Measurements from ENCODE around the gene FBXL4. TPM values are rescaled to one million over a fixed set of nuclear protein-coding genes. Genes with fewer than 3 reads are reported as not detected.

FBXL4 gene
- total and polyA plus RNA-seq, 3 experiments from 2014 or later = 9.6 to 12.7 (median 12.4) TPM

GRCh38 chr6:98830146-98830545 lies 117.6 kb downstream of the FBXL4 start:
- Histone ChIP-seq H3K27me3 (ENCODE audit: insufficient read depth, low read length, poor library complexity, severe bottlenecking) (peaks cover 46% of the 10 kb centered on the region), H3K36me3 (ENCODE audit: insufficient read depth, low read length) (no peaks in the 10 kb centered on the region)

DNA sequence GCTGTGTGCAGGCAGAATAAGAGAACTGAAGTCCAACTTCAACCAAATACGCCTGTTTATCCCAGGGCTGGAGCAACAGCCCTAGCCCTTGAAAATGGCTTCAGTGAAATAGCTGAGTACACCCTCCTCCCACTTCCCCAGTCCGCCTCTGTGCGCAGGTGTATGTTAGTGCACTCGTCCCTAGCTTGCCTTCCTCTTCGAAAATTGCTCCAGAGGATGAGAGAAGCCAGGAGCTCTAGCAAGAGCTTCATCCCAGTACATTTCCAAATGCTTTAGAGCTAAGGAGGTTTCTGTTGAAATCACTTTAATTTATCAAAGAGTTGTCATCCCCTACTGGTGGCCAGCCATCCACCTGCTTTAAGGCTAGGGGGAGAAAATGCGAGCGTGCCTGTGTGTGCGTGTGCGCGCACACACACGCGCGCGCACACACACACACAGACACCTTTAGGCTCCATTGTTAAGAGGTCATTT lies 118.8 kb downstream of the FBXL4 start:
- H3K36me3 ChIP-seq (ENCODE audit: insufficient read depth, low read length) = no peaks in the 10 kb centered on the region
- no peak for DNase-seq
- CTCF ChIA-PET = interaction anchor here (1.3 kb wide), 1 partner anchor 17 kb away, joined by 3 read pairs; no protein-coding TSS in a partner anchor
- peaks cover 0 to 2% (median 0%) of the 10 kb centered on the region in 3 donors for H3K36me3 Mint-ChIP-seq
- POLR2A ChIA-PET = no interaction called here
- H3K4me3 Mint-ChIP-seq = peak overlapping the region in 2 of 7 donors; percentile 10 to 19
- peaks cover 44 to 63% (median 62%) of the 10 kb centered on the region in 3 donors for H3K4me1 Mint-ChIP-seq
- H3K4me1 ChIP-seq (ENCODE audit: insufficient read depth, low read length) = peaks cover 30% of the 10 kb centered on the region
- no peak overlapping the region for H3K4me3 ChIP-seq (ENCODE audit: low read length)
- peaks cover 56% of the 10 kb centered on the region for H3K27me3 ChIP-seq (ENCODE audit: insufficient read depth, low read length, poor library complexity, severe bottlenecking)
- H3K27ac ChIP-seq (ENCODE audit: low read depth, low read length) = no peak overlapping the region
- H3K9me3 Mint-ChIP-seq = peaks cover 0 to 17% (median 4%) of the 10 kb centered on the region in 5 donors
- H3K27me3 Mint-ChIP-seq = peaks cover 81 to 94% of the 10 kb centered on the region in 2 donors
- no peaks in the 10 kb centered on the region for H3K9me3 ChIP-seq (ENCODE audit: low read length)
- peak overlapping the region in 1 of 8 donors; percentile 14 for H3K27ac Mint-ChIP-seq

More at GRCh38 chr6:98830146-98830545, 117.6 kb downstream of the FBXL4 start:
- H3K27me3 Mint-ChIP-seq = peaks cover 73 to 91% of the 10 kb centered on the region in 2 donors
- H3K4me3 Mint-ChIP-seq = peak overlapping the region in 1 of 7 donors; percentile 76
- no peaks in the 10 kb centered on the region for H3K9me3 ChIP-seq (ENCODE audit: low read length)
- peaks cover 42 to 59% (median 55%) of the 10 kb centered on the region in 3 donors for H3K4me1 Mint-ChIP-seq
- H3K36me3 Mint-ChIP-seq = peaks cover 0 to 2% (median 0%) of the 10 kb centered on the region in 3 donors
- no peak overlapping the region for H3K27ac ChIP-seq (ENCODE audit: low read depth, low read length)
- no peak overlapping the region for H3K4me3 ChIP-seq (ENCODE audit: low read length)
- POLR2A ChIA-PET = interaction anchor here (0.6 kb wide), 1 partner anchor 118 kb away, joined by 7 read pairs; the partner anchor contains the start of gene FBXL4
- H3K27ac Mint-ChIP-seq = no peak overlapping the region
- CTCF ChIA-PET = no interaction called here
- no peak for DNase-seq
- peaks cover 0 to 13% (median 4%) of the 10 kb centered on the region in 5 donors for H3K9me3 Mint-ChIP-seq
- H3K4me1 ChIP-seq (ENCODE audit: insufficient read depth, low read length) = peaks cover 26% of the 10 kb centered on the region

DNA sequence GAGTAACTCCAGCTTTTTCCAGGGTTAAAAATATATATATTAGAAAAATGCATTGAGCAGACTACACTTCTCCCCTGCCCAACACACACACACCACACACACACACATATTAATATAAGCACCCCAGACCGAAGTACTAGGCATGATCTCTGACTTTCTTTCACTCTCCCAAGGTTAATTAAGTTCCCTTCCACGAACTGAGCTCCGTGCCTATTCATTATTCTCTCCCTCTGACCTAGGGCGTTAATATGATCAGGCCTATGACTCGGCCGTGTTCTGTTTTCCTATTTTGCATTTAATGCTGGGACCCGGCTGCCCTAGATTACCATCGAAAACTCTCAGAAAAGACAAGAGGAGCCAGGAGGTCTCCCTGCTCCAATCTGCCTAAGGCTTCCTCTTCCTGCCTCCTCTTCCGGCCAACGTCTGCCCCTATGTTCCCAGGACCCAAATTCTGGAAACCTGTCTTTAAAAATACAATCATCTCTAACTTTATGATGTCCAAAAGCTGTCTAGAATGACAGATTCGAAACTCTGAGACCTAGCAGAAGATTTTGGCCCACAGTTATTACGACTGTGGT lies 119.4 kb downstream of the FBXL4 start:
- H3K36me3 Mint-ChIP-seq = no peaks in the 10 kb centered on the region
- no peak overlapping the region for H3K27ac ChIP-seq (ENCODE audit: low read depth, low read length)
- no peaks in the 10 kb centered on the region for H3K36me3 ChIP-seq (ENCODE audit: insufficient read depth, low read length)
- peaks cover 81 to 94% of the 10 kb centered on the region in 2 donors for H3K27me3 Mint-ChIP-seq
- POLR2A ChIA-PET = no interaction called here
- DNase-seq = no peak
- no peak overlapping the region for H3K4me3 ChIP-seq (ENCODE audit: low read length)
- peaks cover 0 to 22% (median 4%) of the 10 kb centered on the region in 5 donors for H3K9me3 Mint-ChIP-seq
- peaks cover 30% of the 10 kb centered on the region for H3K4me1 ChIP-seq (ENCODE audit: insufficient read depth, low read length)
- H3K27me3 ChIP-seq (ENCODE audit: insufficient read depth, low read length, poor library complexity, severe bottlenecking) = peaks cover 56% of the 10 kb centered on the region
- peaks cover 44 to 63% (median 62%) of the 10 kb centered on the region in 3 donors for H3K4me1 Mint-ChIP-seq
- CTCF ChIA-PET = interaction anchor here (1.3 kb wide), 1 partner anchor 18 kb away, joined by 3 read pairs; no protein-coding TSS in a partner anchor
- peak overlapping the region in 2 of 8 donors; percentile 22 to 58 for H3K27ac Mint-ChIP-seq
- H3K4me3 Mint-ChIP-seq = peak overlapping the region in 1 of 7 donors; percentile 3
- no peaks in the 10 kb centered on the region for H3K9me3 ChIP-seq (ENCODE audit: low read length)

GRCh38 chr6:98827295-98828159 lies 120.2 kb downstream of the FBXL4 start:
- peak overlapping the region in 1 of 8 donors; percentile 69 for H3K27ac Mint-ChIP-seq
- no peaks in the 10 kb centered on the region for H3K36me3 Mint-ChIP-seq
- Histone ChIP-seq H3K4me1 (ENCODE audit: insufficient read depth, low read length) (peaks cover 22% of the 10 kb centered on the region), H3K4me3 (ENCODE audit: low read length) (no peak overlapping the region), H3K27ac (ENCODE audit: low read depth, low read length) (no peak overlapping the region), H3K9me3 (ENCODE audit: low read length) (no peaks in the 10 kb centered on the region), H3K27me3 (ENCODE audit: insufficient read depth, low read length, poor library complexity, severe bottlenecking) (peaks cover 51% of the 10 kb centered on the region), H3K36me3 (ENCODE audit: insufficient read depth, low read length) (no peaks in the 10 kb centered on the region)
- ChIA-PET CTCF (no interaction called here), POLR2A (no interaction called here)
- H3K9me3 Mint-ChIP-seq = peaks cover 0 to 22% (median 4%) of the 10 kb centered on the region in 5 donors
- no peak for DNase-seq
- H3K4me3 Mint-ChIP-seq = peak overlapping the region in 1 of 7 donors; percentile 26
- peaks cover 37 to 59% (median 54%) of the 10 kb centered on the region in 3 donors for H3K4me1 Mint-ChIP-seq
- peaks cover 78 to 91% of the 10 kb centered on the region in 2 donors for H3K27me3 Mint-ChIP-seq

DNA sequence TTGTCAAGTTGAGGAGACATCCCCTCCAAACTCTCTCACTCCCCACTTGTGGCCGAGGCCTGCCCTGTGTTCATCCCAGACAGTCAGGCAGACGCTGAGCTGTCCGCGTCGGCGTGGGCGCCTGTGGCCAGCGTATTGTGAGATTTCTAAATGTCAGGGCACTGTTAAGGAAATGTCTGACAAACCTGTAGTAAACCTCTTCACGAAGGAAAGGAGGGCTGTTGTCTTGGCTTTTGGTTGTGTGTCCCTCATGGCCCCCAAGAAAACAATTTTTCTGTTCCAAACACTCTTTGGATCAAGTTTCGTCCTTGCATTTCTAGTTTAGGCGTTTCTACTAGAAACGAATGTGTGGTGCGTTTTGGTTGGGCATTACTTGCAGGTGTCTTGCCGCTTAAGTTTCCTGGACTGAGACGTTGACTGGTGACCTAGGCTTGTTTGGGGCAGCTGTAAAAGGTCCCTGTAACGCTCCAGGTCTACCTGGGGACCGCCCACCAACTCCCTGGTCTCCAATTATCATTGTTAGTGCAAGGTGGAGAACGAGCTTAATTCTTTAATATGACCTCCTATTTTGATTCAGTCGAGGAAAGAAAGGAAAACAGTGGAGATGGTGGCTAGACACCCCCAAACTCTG lies 122.0 kb downstream of the FBXL4 start:
- DNase-seq = no peak
- H3K36me3 ChIP-seq (ENCODE audit: insufficient read depth, low read length) = no peaks in the 10 kb centered on the region
- H3K27ac ChIP-seq (ENCODE audit: low read depth, low read length) = no peak overlapping the region
- peaks cover 12% of the 10 kb centered on the region for H3K4me1 ChIP-seq (ENCODE audit: insufficient read depth, low read length)
- peaks cover 40% of the 10 kb centered on the region for H3K27me3 ChIP-seq (ENCODE audit: insufficient read depth, low read length, poor library complexity, severe bottlenecking)
- Mint-ChIP-seq H3K36me3 (no peaks in the 10 kb centered on the region), H3K4me3 (peak overlapping the region in 1 of 7 donors; percentile 28), H3K9me3 (peaks cover 0 to 19% (median 3%) of the 10 kb centered on the region in 5 donors), H3K27ac (no peak overlapping the region), H3K27me3 (peaks cover 78 to 91% of the 10 kb centered on the region in 2 donors), H3K4me1 (peaks cover 28 to 44% (median 38%) of the 10 kb centered on the region in 3 donors)
- H3K9me3 ChIP-seq (ENCODE audit: low read length) = no peaks in the 10 kb centered on the region
- ChIA-PET CTCF (no interaction called here), POLR2A (no interaction called here)
- H3K4me3 ChIP-seq (ENCODE audit: low read length) = no peak overlapping the region

DNA sequence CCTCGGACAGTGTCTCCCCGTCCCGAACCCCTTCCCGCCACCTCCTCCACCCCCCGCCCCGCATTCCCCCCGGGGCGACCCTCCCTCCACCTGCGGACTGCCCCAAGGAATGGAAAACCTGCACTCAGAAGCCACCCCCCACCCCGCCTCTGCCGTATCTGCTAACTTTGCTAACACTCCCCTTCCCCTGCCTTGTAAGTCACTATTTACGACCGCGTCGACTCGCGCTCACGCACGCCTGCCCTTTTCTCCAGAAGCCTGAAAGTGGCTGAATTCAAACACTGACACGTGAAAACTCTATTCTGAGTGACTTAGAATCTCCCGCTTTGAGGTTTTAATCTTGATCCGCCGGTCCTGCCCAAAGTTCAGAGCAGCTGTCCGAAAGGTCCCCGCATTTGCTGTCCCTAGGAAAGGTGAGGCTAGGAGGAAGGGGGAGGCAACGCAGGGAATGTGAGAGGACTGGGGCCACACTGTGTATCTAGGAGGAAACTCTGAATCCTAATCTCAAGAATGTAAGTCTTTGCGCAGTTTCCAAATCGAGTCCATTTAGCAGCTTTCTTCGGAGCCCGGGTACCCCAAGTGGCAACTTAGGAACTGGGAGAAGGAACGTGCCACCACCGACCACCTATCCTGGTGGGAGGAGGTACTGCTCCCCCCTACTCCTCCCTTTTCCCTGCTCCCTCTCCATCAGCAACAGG lies 122.7 kb downstream of the FBXL4 start:
- H3K27me3 ChIP-seq (ENCODE audit: insufficient read depth, low read length, poor library complexity, severe bottlenecking) = peaks cover 40% of the 10 kb centered on the region
- H3K4me3 Mint-ChIP-seq = peak overlapping the region in 4 of 7 donors; percentile 4 to 66 (median 59)

DNA sequence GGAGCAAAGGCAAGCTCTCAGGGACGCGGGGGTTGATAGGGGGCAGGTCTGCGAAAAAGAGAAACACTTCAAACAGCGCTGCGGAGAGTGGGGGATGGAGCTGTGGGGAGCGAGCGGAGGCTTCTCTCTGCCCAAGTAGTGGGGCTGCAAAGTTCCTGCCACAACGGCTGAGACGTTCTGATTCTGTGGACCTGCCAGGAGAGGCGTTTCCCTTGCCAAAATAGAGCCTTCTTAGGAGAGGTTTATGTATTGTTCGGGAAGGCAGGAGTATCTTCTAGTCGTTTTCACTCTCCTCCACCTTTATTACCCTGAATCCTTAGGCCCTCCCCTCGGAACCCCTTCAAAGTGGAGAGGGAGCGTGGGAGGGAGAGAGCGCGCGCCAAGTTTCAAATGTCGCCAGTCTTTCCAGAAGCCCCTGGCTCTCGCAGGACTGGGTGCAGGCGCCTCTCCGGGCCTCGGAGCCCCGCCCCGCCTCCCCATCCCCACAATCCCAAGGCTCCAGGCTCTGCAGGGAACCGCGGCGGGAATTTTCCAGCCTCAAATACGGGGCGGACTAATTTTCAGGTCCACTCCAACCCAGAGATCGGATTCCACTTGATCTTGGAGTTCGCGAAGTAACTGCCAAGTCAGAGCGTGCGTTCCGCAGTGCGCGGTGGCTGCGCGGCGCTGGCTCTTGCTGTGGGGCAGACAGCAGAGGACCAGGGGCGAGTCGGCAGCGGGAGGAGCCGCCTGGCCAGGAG lies 123.4 kb downstream of the FBXL4 start:
- no peak for DNase-seq
- H3K27me3 ChIP-seq (ENCODE audit: insufficient read depth, low read length, poor library complexity, severe bottlenecking) = peaks cover 40% of the 10 kb centered on the region
- CTCF ChIA-PET = no interaction called here

More for the DNA sequence above, 122.7 kb downstream of the FBXL4 start:
- Mint-ChIP-seq H3K27me3 (peaks cover 73 to 88% of the 10 kb centered on the region in 2 donors), H3K36me3 (no peaks in the 10 kb centered on the region), H3K9me3 (peaks cover 0 to 19% (median 3%) of the 10 kb centered on the region in 5 donors), H3K4me1 (peaks cover 27 to 42% (median 37%) of the 10 kb centered on the region in 3 donors), H3K27ac (peak overlapping the region in 2 of 8 donors; percentile 0 to 2)
- POLR2A ChIA-PET = no interaction called here
- Histone ChIP-seq H3K27ac (ENCODE audit: low read depth, low read length) (no peak overlapping the region), H3K4me3 (ENCODE audit: low read length) (no peak overlapping the region), H3K36me3 (ENCODE audit: insufficient read depth, low read length) (no peaks in the 10 kb centered on the region), H3K9me3 (ENCODE audit: low read length) (no peaks in the 10 kb centered on the region), H3K4me1 (ENCODE audit: insufficient read depth, low read length) (peaks cover 12% of the 10 kb centered on the region)
- no peak for DNase-seq
- CTCF ChIA-PET = no interaction called here

More for the DNA sequence above, 123.4 kb downstream of the FBXL4 start:
- Mint-ChIP-seq H3K27me3 (peaks cover 68 to 87% of the 10 kb centered on the region in 2 donors), H3K36me3 (no peaks in the 10 kb centered on the region), H3K4me1 (peaks cover 25 to 37% (median 37%) of the 10 kb centered on the region in 3 donors), H3K9me3 (peaks cover 0 to 19% (median 5%) of the 10 kb centered on the region in 5 donors), H3K4me3 (peak overlapping the region; percentile 35 to 87 (median 68)), H3K27ac (peak overlapping the region in 2 of 8 donors; percentile 1 to 45)
- Histone ChIP-seq H3K4me1 (ENCODE audit: insufficient read depth, low read length) (peaks cover 12% of the 10 kb centered on the region), H3K9me3 (ENCODE audit: low read length) (no peaks in the 10 kb centered on the region), H3K4me3 (ENCODE audit: low read length) (no peak overlapping the region), H3K27ac (ENCODE audit: low read depth, low read length) (no peak overlapping the region), H3K36me3 (ENCODE audit: insufficient read depth, low read length) (no peaks in the 10 kb centered on the region)
- POLR2A ChIA-PET = no interaction called here

Measured in CD8-positive, alpha-beta memory T cell (primary cell).